H1 (cell line): Measurements from ENCODE around the gene EDC3. TPM values are rescaled to one million over a fixed set of nuclear protein-coding genes. Genes with fewer than 3 reads are reported as not detected.

Experiments
- CTCF ChIA-PET: fragments of 300-600 bp; sonication (Branson Sonifier 250); formaldehyde crosslinking; loops from one replicate; lab custom pipeline; 2021; ENCODE audit not compliant: partially characterized antibody; lab: Charles Lee
- POLR2A ChIA-PET: fragments of 300-600 bp; sonication (Branson Sonifier 250); formaldehyde crosslinking; loops from one replicate; lab custom pipeline; 2021; ENCODE audit warnings: inconsistent platforms; ENCODE audit not compliant: partially characterized antibody; lab: Charles Lee
- DNase-seq, 2 experiments: peaks; one replicate each; pipeline versions ENCODE4 v3.0.0 to v3.0.0-alpha.2; 2010 to 2022; ENCODE audit warnings: low spot score in 2 of 2, low read depth in 1 of 2, mixed read lengths in 1 of 2
- FAIRE-seq: peaks from 2 replicates; lab custom pipeline; 2011; peaks lifted over from hg19 to GRCh38; lab: Jason Lieb, UNC
- H2AFZ ChIP-seq: 2 replicates; pipeline ENCODE4 v1.8.1; 2012; ENCODE audit warnings: low read length, inconsistent platforms
- H2AK5ac ChIP-seq: 2 replicates; pipeline ENCODE4 v1.6.1; 2013; ENCODE audit warnings: low read depth, low read length
- H2BK120ac ChIP-seq: replicated peaks from 2 replicates; pipeline ENCODE3; 2013; ENCODE audit warnings: low read depth, low read length, inconsistent platforms
- H2BK12ac ChIP-seq: 2 replicates; pipeline ENCODE4 v1.6.1; 2013; ENCODE audit warnings: low read depth, low read length
- H2BK15ac ChIP-seq: 2 replicates; pipeline ENCODE4 v1.6.1; 2013; ENCODE audit warnings: low read length
- H2BK20ac ChIP-seq: 2 replicates; pipeline ENCODE4 v1.6.1; 2013; ENCODE audit warnings: low read length
- H2BK5ac ChIP-seq: 2 replicates; pipeline ENCODE4 v1.6.1; 2013; ENCODE audit warnings: low read depth, low read length
- H3K14ac ChIP-seq: 2 replicates; pipeline ENCODE4 v1.6.1; 2013; ENCODE audit warnings: inconsistent platforms; ENCODE audit not compliant: insufficient read length
- H3K18ac ChIP-seq: 2 replicates; pipeline ENCODE4 v1.6.1; 2013; ENCODE audit warnings: low read length; ENCODE audit errors: extremely low read depth
- H3K23ac ChIP-seq: 2 replicates; pipeline ENCODE4 v1.6.1; 2013; ENCODE audit warnings: inconsistent platforms; ENCODE audit not compliant: insufficient read length
- H3K23me2 ChIP-seq: 2 replicates; pipeline ENCODE4 v1.6.1; 2013; ENCODE audit warnings: low read depth, low read length
- H3K27ac ChIP-seq: 2 replicates; pipeline ENCODE4 v1.6.1; 2011; ENCODE audit warnings: low read depth, low read length, inconsistent platforms
- H3K27me3 ChIP-seq, 4 experiments: replicated peaks in 1 of 4; 1 replicate in 1 of 4; 2 replicates in 3 of 4; pipeline versions ENCODE4 v1.6.1 to v1.8.1; 2011 to 2013; ENCODE audit warnings: low read length in 3 of 4, mild to moderate bottlenecking in 3 of 4, inconsistent platforms in 2 of 4, mixed read lengths in 2 of 4, moderate library complexity in 1 of 4; ENCODE audit not compliant: control insufficient read depth in 3 of 4, insufficient read depth in 3 of 4; ENCODE audit errors: extremely low read depth in 1 of 4
- H3K36me3 ChIP-seq, 4 experiments: 2 replicates each; pipeline versions ENCODE4 v1.6.1 to v1.8.1; 2011 to 2013; ENCODE audit warnings: mild to moderate bottlenecking in 4 of 4, low read length in 3 of 4, moderate library complexity in 2 of 4, control low read depth in 1 of 4, inconsistent platforms in 1 of 4; ENCODE audit not compliant: insufficient read depth in 4 of 4, control insufficient read depth in 2 of 4
- H3K4ac ChIP-seq: replicated peaks from 2 replicates; pipeline ENCODE3; 2013; ENCODE audit warnings: low read length, low read depth, mixed read lengths, inconsistent platforms; ENCODE audit not compliant: insufficient read length
- H3K4me1 ChIP-seq, 4 experiments: replicated peaks in 1 of 4; 1 replicate in 1 of 4; 2 replicates in 3 of 4; pipeline versions ENCODE4 v1.6.1 to v1.8.1; 2011 to 2013; ENCODE audit warnings: low read length in 3 of 4, inconsistent platforms in 2 of 4, mixed read lengths in 1 of 4; ENCODE audit not compliant: insufficient read depth in 4 of 4, control insufficient read depth in 3 of 4
- H3K4me2 ChIP-seq, 2 experiments: 2 replicates each; pipeline versions ENCODE4 v1.6.1 to v1.8.1; 2011 to 2013; ENCODE audit warnings: low read depth in 2 of 2, low read length in 2 of 2, control low read depth in 1 of 2, inconsistent platforms in 1 of 2, mild to moderate bottlenecking in 1 of 2; ENCODE audit not compliant: insufficient read depth in 1 of 2
- H3K4me3 ChIP-seq, 4 experiments: fragments of 200-600, 300-600 bp in 1 of 4; sonication (generic), shearing (Covaris generic), sonication (Bioruptor Twin) in 1 of 4; 2 replicates each; pipeline versions ENCODE4 v1.5.1 to v1.8.1; 2011 to 2016; ENCODE audit warnings: low read length in 4 of 4, low read depth in 3 of 4, control low read depth in 2 of 4, inconsistent platforms in 2 of 4, mild to moderate bottlenecking in 2 of 4, mixed read lengths in 1 of 4, moderate library complexity in 1 of 4; ENCODE audit not compliant: insufficient read depth in 2 of 4; ENCODE audit errors: extremely low read depth in 1 of 4
- H3K56ac ChIP-seq: replicated peaks from 2 replicates; pipeline ENCODE3; 2013; ENCODE audit warnings: low read depth, mild to moderate bottlenecking, mixed read lengths, low read length, inconsistent platforms; ENCODE audit not compliant: insufficient read length
- H3K79me1 ChIP-seq: 2 replicates; pipeline ENCODE4 v1.6.1; 2013; ENCODE audit warnings: low read depth, low read length, control low read depth
- H3K79me2 ChIP-seq, 2 experiments: 2 replicates each; pipeline versions ENCODE4 v1.6.1 to v1.8.1; 2012 to 2013; ENCODE audit warnings: low read length in 2 of 2, mild to moderate bottlenecking in 2 of 2, inconsistent platforms in 1 of 2; ENCODE audit not compliant: insufficient read depth in 2 of 2, control insufficient read depth in 1 of 2
- H3K9ac ChIP-seq, 4 experiments: replicated peaks in 1 of 4; 1 replicate in 1 of 4; 2 replicates in 3 of 4; pipeline versions ENCODE4 v1.6.1 to v1.8.1; 2011 to 2013; ENCODE audit warnings: low read depth in 3 of 4, low read length in 3 of 4, control low read depth in 2 of 4, mild to moderate bottlenecking in 2 of 4, moderate library complexity in 2 of 4, inconsistent platforms in 1 of 4; ENCODE audit errors: extremely low read depth in 1 of 4
- H3K9me3 ChIP-seq, 2 experiments: 2 replicates each; pipeline versions ENCODE4 v1.6.1 to v1.8.1; 2012 to 2013; ENCODE audit warnings: mild to moderate bottlenecking in 2 of 2, moderate library complexity in 2 of 2, control low read depth in 1 of 2, inconsistent platforms in 1 of 2, low read depth in 1 of 2, low read length in 1 of 2, mixed read lengths in 1 of 2; ENCODE audit not compliant: insufficient read depth in 2 of 2
- H4K20me1 ChIP-seq, 2 experiments: replicated peaks in 1 of 2; 2 replicates each; pipeline versions ENCODE3 to v1.8.1; 2011 to 2013; ENCODE audit warnings: inconsistent platforms in 2 of 2, low read length in 2 of 2, mild to moderate bottlenecking in 1 of 2; ENCODE audit not compliant: insufficient read depth in 2 of 2, control insufficient read depth in 1 of 2
- H4K5ac ChIP-seq: 2 replicates; pipeline ENCODE4 v1.6.1; 2013; ENCODE audit warnings: low read length, low read depth, mixed read lengths, inconsistent platforms; ENCODE audit not compliant: insufficient read length
- H4K8ac ChIP-seq: 2 replicates; pipeline ENCODE4 v1.8.0; 2013; ENCODE audit warnings: mild to moderate bottlenecking, moderate library complexity, low read length, inconsistent platforms; ENCODE audit not compliant: insufficient read depth; ENCODE audit errors: extremely low read depth
- H4K91ac ChIP-seq: replicated peaks from 2 replicates; pipeline ENCODE3; 2013; ENCODE audit warnings: low read length, mixed read lengths, inconsistent platforms; ENCODE audit not compliant: insufficient read length
- CBX5 ChIP-seq: fragments of 300-800, 300-1000 bp; sonication (generic); IDR thresholded peaks from 2 replicates; pipeline ENCODE4 v1.7.1; 2016; ENCODE audit warnings: antibody characterized with exemption, low read length, low read depth
- CEBPB ChIP-seq: IDR thresholded peaks from 2 replicates; pipeline ENCODE4 v1.6.1; 2012; ENCODE audit warnings: low read depth, low read length
- CHD1 ChIP-seq: IDR thresholded peaks from 2 replicates; pipeline ENCODE4 v1.6.1; 2012; ENCODE audit warnings: low read depth, low read length, improper control_type of control experiment
- EP300 ChIP-seq, 2 experiments: IDR thresholded peaks; 1 replicate in 1 of 2; 2 replicates in 1 of 2; pipeline ENCODE4 v1.6.1; 2011 to 2012; ENCODE audit warnings: low read depth in 2 of 2, low read length in 2 of 2, mild to moderate bottlenecking in 2 of 2, borderline replicate concordance in 1 of 2, inconsistent platforms in 1 of 2, moderate library complexity in 1 of 2
- KDM5A ChIP-seq: fragments of 200-600 bp; IDR thresholded peaks from 2 replicates; pipeline ENCODE4 v1.7.1; 2012; ENCODE audit warnings: mild to moderate bottlenecking, low read length, inconsistent platforms, mixed read lengths
- POU5F1 ChIP-seq: IDR thresholded peaks from 2 replicates; pipeline ENCODE4 v1.6.1; 2011; ENCODE audit warnings: low read depth, mild to moderate bottlenecking, low read length, moderate library complexity
- RAD21 ChIP-seq, 2 experiments: IDR thresholded peaks in 1 of 2; conservative IDR thresholded peaks in 1 of 2; 2 replicates each; pipeline ENCODE4 v1.6.1; 2011; ENCODE audit warnings: low read depth in 2 of 2, low read length in 2 of 2, improper control_type of control experiment in 1 of 2, inconsistent platforms in 1 of 2, mild to moderate bottlenecking in 1 of 2, moderate library complexity in 1 of 2
- RNF2 ChIP-seq: fragments of 200-900, 300-1000 bp; sonication (generic); IDR thresholded peaks from 2 replicates; pipeline ENCODE4 v1.7.1; 2016; ENCODE audit warnings: borderline replicate concordance, low read depth, mild to moderate bottlenecking, antibody characterized with exemption, low read length; ENCODE audit not compliant: poor library complexity, severe bottlenecking; ENCODE audit errors: missing control alignments
- RXRA ChIP-seq: IDR thresholded peaks from 2 replicates; pipeline ENCODE4 v1.6.1; 2011; ENCODE audit warnings: low read depth, mild to moderate bottlenecking, low read length, moderate library complexity; ENCODE audit not compliant: insufficient read depth
- SIN3A ChIP-seq, 2 experiments: IDR thresholded peaks in 1 of 2; conservative IDR thresholded peaks in 1 of 2; 2 replicates each; pipeline ENCODE4 v1.6.1; 2011 to 2012; ENCODE audit warnings: low read length in 2 of 2, improper control_type of control experiment in 1 of 2, low read depth in 1 of 2, mild to moderate bottlenecking in 1 of 2
- SUZ12 ChIP-seq: fragments of 200-600 bp; sonication (generic); IDR thresholded peaks from 2 replicates; pipeline ENCODE4 v1.6.1; 2012; ENCODE audit warnings: mild to moderate bottlenecking, inconsistent platforms, low read length, moderate library complexity, mixed read lengths
- WGBS, 2 experiments: shearing (Covaris generic) in 1 of 2; methylation state at CpG; one replicate each; pipeline versions ENCODE4 v1.1.6 to v1.1.7; 2013 to 2015; ENCODE audit warnings: low lambda C conversion rate in 2 of 2, mixed read lengths in 2 of 2, inconsistent platforms in 1 of 2, low coverage in 1 of 2, missing lambda C conversion rate in 1 of 2; ENCODE audit not compliant: insufficient replicate concordance in 2 of 2, insufficient coverage in 1 of 2, insufficient read length in 1 of 2; ENCODE audit errors: extremely low coverage in 1 of 2, missing lambda C conversion rate in 1 of 2; 5-methylcytosine and 5-hydroxymethylcytosine counted together
- polyA plus RNA-seq, 7 experiments: library from polyadenylated mRNA; depleted of rRNA in 3 of 7; stranded (reverse) in 5 of 7; unstranded in 2 of 7; fragments of >200 nt in 5 of 7; fragments of 200-250 nt in 2 of 7; gene quantifications; 1 replicate in 5 of 7; 2 replicates in 1 of 7; 4 replicates in 1 of 7; pipeline versions ENCODE4 v1.2.1 to v1.2.3, GENCODE V29; 2011 to 2013; ENCODE audit warnings: missing spikeins in 2 of 7, mixed read lengths in 2 of 7
- total RNA-seq: library from RNA; stranded (reverse); fragmentation: NEBNext Ultra II Directional; extraction: Animal tissue kit (Norgen Biotek cat#: 25700); gene quantifications from 2 replicates; pipeline ENCODE4 v1.2.1, GENCODE V29; 2021

Gene EDC3
- total and polyA plus RNA-seq, 2 of the 8 experiments (the other 6 are each of a cell fraction or from before 2014, with no cell fraction given) = 45.0 to 50.8 TPM

GRCh38 chr15:74723187-74723586 lies 27.4 kb upstream of the EDC3 start:
- no peak overlapping the region for H3K27ac ChIP-seq
- no peak overlapping the region for H3K4ac ChIP-seq
- CTCF ChIA-PET = interaction anchor here (0.6 to 4.3 kb wide), 3 partner anchors 47 to 194 kb away, joined by 3 to 39 read pairs (median 9); no protein-coding TSS in a partner anchor
- H3K14ac ChIP-seq = no peak overlapping the region
- H3K4me1 ChIP-seq = peaks cover 0 to 5% (median 0%) of the 10 kb centered on the region in 4 experiments; a peak in 3 of 7 replicates
- no peaks in the 10 kb centered on the region for H3K79me1 ChIP-seq
- H3K23ac ChIP-seq = no peak overlapping the region
- no peak overlapping the region for H4K5ac ChIP-seq
- H4K8ac ChIP-seq = no peak overlapping the region
- H3K4me3 ChIP-seq = no peak overlapping the region
- peak overlapping the region; percentile 39; the same call in 1 of the 2 replicates for H2BK12ac ChIP-seq
- no peak overlapping the region for H2BK15ac ChIP-seq
- H3K79me2 ChIP-seq = no peaks in the 10 kb centered on the region
- no peak overlapping the region for H3K4me2 ChIP-seq
- no peaks in the 10 kb centered on the region for H4K20me1 ChIP-seq
- FAIRE-seq (no peak), DNase-seq (no peak)
- TF ChIP-seq CEBPB (no peak), KDM5A (no peak), EP300 (IDR thresholded peaks at IDR 0.05; ENCODE audit: borderline replicate concordance in 1 of 2, low read depth in 2 of 2, low read length in 2 of 2) (no peak), RAD21 (IDR thresholded peaks at IDR 0.05 in 1 of 2, conservative IDR thresholded peaks at IDR 0.05 in 1 of 2; ENCODE audit: low read depth in 2 of 2, low read length in 2 of 2) (no peak), SIN3A (conservative IDR thresholded peaks at IDR 0.05 in 1 of 2, IDR thresholded peaks at IDR 0.05 in 1 of 2; ENCODE audit: low read depth in 1 of 2, low read length in 2 of 2) (no peak), RXRA (no peak), POU5F1 (no peak), RNF2 (no peak), CBX5 (no peak), SUZ12 (no peak), CHD1 (no peak)
- no peaks in the 10 kb centered on the region; a peak in 1 of 4 replicates for H3K9me3 ChIP-seq
- H3K18ac ChIP-seq = no peak overlapping the region
- no peak overlapping the region for H2BK120ac ChIP-seq
- peaks cover 11 to 31% (median 26%) of the 10 kb centered on the region in 4 experiments for H3K27me3 ChIP-seq
- no peak overlapping the region for H2BK20ac ChIP-seq
- no peak overlapping the region for H3K56ac ChIP-seq
- no peak overlapping the region for H2AK5ac ChIP-seq
- no peak overlapping the region for H2AFZ ChIP-seq
- POLR2A ChIA-PET = interaction anchor here (0.6 to 5.5 kb wide), 7 partner anchors 27 to 169 kb away, joined by 3 to 46 read pairs (median 3); no protein-coding TSS in a partner anchor
- no peaks in the 10 kb centered on the region for H3K36me3 ChIP-seq
- H3K9ac ChIP-seq = no peak overlapping the region
- WGBS, 2 experiments = 83% methylated on average over 1 of the region's 1 CpG; no CpG with 5 or more reads in 1 of the 2 experiments
- H3K23me2 ChIP-seq = peaks cover 11% of the 10 kb centered on the region; the same call in 1 of the 2 replicates
- H2BK5ac ChIP-seq = no peak overlapping the region
- no peak overlapping the region for H4K91ac ChIP-seq
